Activated CD4-positive, alpha-beta T cell treated with anti-CD3 and anti-CD28 coated beads, Interleukin-2, amount 50 U/mL, for 24 hours (primary cell): ENCODE measurements around the gene RDH16.
A peak's percentile ranks its signal among the peaks of the same experiment; 100 is the strongest.

Experiments
- DNase-seq, 2 donors: peaks; one replicate each; pipeline ENCODE4 v3.0.0-alpha.2; 2020; ENCODE audit warnings: low read depth in 1 of 2, low spot score in 1 of 2

The RDH16 gene, protein sequence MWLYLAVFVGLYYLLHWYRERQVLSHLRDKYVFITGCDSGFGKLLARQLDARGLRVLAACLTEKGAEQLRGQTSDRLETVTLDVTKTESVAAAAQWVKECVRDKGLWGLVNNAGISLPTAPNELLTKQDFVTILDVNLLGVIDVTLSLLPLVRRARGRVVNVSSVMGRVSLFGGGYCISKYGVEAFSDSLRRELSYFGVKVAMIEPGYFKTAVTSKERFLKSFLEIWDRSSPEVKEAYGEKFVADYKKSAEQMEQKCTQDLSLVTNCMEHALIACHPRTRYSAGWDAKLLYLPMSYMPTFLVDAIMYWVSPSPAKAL

DNA sequence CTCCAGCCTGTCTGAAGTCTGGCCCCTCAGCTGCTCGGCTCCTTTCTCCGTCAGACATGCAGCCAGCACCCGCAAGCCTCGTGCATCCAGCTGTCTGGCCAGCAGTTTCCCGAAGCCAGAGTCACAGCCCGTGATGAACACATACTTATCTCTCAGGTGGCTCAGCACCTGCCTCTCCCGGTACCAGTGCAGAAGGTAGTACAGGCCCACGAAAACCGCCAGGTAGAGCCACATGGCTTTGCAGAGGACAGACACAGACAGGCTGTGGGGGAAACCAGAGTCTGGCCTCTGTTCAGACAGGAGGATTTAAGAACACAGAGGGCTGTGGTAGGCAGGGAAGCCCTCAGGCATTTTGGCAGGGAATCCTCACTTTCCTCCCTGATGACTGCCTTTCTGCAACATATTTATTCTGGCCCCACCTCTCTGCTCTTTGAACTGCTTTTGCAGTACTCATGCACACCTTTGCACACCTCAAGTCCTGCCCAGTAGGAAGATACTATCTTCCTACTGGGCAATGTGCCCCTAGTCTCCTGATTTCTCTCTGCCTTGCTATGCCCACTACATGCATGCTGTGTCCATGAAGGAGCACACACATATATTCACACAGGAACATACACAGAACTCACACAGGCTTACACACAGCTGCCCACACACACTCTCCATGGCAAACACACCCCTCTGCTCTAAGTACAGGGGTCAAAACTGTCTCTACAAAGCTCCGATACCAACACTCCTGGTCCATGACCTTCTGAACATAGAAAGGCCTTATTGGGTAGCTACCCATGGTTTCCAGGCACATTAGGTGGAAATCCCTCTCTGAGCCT, at the start of gene RDH16:
Gene RDH16, minus strand, starts transcription at position 380 of the 824 bp plus-strand sequence. Its CDS starts 146 bp downstream, at position 234.
- DNase-seq: no peak

DNA sequence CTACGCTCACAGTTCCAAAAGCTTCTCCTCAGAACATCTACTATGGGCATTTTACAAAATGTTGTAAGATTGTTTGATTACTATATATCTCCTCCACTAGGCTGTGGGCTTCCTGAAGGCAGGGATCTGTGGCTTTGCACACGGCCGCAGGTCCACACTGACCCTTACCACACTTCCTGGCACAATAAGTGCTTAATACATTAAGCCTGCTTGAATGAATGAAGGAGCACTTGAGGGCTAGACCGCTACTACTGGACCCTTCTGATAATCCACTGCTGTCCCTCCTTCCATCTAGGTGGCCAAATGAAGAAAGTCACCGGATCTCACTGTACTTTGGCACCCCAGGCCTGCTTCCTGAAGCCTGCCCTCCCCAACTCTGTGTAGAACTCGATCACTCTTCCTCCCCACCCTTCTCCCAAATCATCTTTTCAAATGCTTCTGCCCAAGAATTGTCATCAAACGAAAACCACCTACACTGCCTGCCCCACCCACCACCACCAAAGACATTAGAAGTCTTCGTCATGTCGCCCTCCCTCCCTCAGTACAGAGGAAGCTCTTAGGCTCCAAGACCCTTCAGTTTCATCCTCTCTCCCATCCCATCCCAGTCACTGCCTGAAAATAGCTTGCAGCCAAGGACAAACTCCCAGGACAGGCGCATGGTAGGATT, 49.5 kb upstream of the RDH16 start:
- no peak for DNase-seq

DNA sequence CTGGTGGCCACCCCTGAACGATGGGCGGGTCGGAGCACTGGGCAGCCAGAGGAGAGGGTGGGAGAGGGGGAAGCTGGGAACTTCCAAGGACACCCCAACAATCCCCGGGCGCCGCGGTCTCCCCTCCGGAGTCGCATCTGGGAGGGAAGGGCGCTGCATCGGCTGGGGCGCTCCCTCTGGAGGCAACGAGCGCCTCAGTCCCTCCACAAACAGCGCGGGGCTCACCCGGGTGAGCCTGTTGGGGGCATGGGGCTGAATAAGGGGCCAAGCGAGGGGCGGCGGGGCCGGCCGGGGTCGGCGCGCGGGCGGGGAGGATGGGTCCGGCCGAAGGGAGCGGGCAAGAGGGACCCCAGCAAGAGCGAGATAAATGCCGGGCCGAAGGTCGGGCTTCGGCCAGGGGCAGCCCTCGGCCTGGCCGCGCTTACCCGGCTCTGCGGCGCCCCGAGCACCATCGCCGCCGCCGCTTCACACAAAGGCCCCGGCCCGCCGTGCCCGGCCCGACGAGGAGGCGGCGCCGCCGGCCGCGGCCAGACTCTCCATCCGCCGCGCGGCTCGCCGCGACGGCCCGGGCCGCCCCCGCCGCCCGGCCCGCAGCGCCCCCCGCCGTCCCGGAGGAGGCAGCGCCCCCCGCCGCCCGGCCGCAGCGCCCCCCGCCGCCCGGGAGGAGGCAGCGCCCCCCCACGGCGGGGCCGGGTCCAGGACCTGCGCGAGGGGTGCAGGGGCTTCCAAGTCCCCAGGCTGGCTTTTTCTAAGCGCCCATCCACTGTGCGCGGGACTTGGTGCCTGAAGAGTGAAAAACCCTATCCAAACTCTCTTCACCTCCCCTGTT, 48.8 kb upstream of the RDH16 start, which contains the start of gene ZBTB39:
Gene ZBTB39, minus strand, starts transcription at position 567 of the 829 bp plus-strand sequence. CDS start 1,629 bp downstream, outside the sequence.
- peak; percentile 16 to 39 for DNase-seq

DNA sequence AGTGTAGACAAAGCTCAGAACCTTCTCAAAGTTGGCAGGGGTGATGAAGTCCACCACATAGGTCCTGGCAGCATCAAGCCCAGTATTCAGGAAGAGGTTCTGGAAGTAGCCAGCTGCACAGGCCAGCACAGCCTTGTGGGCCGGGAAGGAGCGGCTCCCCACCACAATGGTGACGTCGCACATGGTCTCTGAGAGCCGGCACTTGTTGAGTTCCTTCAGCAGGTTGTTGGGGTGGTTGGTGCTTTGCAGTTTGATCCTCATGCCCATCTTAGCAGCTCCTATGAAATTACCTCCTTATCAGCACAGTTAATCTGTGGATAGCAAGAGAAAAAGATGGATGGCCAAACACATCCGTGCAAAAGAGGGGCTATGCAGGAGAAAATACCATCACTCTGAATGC, 47.2 kb upstream of the RDH16 start:
- no peak for DNase-seq

DNA sequence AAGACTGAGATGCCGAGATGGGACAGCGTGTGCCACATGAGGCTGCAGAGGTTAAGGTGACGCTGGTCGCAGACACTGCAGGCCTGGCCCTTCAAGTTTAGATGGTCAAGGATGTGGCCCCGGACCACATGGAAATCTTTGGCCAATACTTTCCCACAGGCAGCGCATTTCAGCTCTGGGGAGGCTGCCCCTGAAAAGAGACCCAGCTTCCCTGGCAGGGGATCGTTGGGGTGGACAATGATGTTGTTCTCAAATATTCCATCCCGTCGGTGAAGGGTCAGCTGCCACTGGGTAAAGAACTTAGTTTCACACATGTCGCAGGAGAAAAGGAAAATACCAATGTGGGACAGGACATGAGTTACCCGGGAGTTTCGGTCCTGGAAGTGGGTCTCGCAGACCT, 46.0 kb upstream of the RDH16 start:
- no peak for DNase-seq

DNA sequence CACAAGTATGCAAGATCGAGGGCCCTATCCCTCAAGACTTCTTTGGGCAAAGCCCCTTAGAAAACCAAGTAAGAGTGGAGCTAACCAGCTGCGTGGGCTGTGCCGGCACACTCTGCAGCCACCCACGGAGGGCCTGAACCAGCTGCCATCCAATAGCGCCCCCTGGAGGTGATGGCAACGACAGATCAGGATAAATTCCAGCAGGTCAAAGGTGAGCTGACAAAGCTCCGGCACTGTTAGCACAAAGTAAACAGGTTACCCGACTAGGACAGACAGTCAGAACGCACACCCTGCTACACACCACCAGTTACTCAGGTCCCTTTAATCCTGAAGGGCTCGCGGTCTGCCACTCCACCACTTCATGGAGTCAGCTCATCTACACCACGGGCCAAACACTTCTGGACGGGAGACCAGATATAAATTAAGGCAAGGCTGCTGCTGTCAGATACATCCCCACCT, 44.1 kb upstream of the RDH16 start:
- peak; percentile 56 to 62 for DNase-seq

DNA sequence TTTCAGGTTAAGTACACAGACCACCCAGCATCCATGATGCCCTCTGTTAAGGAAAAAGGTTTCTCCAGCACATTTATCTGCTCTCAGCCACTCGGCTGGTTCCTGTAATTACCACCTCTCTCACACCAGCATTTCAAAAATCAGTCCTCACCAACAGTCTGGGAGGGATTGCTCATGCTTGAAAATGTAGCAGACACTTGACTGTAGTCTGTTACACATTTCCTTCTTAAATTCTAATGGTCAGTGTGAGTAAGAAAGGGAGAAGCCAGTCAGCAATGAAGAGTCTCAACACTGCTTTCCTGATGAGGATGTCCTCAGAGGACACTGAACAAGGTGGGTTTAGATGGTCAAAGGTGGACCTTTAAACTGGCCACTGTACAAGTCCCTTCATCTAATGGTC, 43.0 kb upstream of the RDH16 start:
- DNase-seq: no peak

DNA sequence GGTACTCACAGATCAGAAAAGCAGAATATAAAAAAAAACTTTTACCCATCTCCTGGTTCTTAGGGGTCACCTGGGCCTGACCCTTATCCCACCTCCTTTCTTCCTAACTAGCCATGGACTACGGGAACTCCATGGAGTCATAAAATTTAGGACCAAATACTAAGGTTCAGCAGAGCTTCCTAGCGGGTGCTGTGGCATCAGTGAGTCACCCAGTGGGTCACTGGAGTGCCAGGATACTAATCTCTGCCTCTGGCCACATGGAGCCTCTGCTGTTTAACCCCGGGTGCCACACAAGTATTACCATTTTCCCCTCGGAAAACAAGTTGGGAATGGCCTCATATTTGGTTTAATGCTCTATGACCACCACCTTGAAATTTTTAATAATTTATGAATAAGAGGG, 42.0 kb upstream of the RDH16 start:
- no peak for DNase-seq

DNA sequence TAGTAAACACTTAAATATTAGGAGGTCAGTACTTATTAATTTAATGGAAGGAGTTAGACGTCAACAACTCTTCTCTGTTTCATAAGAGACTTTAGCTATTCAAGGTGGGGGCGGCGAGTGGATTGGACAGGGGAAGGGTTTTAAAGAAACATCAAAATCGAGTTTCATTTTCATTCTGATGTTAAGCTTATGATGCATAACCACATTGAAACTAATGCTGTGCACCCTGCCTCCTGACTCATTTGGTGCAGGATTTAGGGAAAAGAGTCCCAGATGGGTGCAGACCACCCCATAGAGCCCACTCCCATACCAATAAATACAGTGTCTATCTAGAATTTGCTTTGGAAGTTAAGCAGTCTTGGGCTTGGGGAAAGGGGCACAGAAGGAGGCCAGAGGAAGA, 41.6 kb upstream of the RDH16 start:
- peak in 1 of 2 donors; percentile 35 for DNase-seq

DNA sequence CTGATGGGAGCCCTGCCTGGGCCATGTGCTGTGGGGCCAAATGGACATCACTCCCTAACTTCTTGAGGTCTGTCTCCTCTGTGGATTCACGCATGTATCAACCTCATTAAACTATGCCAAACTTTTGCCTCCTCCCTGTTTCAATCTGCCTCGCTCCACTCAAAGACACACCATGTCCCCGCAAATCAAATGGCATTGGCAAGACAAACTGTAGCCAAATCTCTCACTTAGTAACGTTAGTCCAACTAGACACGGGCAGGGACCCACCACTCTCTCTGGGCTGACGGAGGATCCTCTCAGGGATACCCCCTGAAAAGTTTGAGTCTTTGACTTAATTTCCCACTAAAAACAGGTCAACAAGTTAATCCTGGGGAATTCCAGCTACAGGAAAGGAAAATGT, 40.9 kb upstream of the RDH16 start:
- no peak for DNase-seq

DNA sequence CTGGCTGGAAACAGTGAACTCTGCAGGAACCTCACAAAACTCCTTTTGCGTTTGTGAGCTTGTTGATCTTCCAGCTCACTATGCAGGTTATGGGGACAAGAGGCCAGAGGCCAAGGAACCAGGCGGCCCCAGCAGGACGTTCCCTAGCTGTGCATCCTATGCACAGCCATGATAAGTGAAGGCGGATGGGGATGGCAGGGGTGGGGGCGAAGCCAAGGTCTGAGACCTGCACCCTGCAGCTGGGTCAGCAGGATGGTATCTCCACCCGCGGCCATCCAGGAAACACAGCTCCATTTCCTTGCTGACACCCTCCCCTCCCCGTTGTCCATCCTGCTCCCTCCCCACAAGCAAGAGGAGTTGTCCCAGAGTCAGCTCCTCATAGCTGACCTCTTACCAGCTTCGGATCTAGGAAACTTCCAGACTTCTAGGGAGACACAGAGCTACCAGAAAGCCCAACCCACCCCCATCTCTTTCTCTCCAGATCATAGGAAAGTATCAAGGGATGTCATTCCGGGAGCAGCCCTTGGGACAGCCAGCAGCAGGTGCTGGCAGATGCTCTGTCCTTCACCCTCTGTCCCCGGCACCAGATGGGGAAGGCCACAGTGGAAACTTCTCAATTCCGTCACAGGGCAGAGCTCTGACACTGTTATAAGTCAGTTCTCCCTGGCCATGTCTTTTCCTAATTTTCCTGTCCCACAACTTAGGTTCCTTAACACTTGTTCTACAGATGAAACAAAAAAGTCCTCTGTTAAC, 39.6 kb upstream of the RDH16 start:
- DNase-seq: no peak

DNA sequence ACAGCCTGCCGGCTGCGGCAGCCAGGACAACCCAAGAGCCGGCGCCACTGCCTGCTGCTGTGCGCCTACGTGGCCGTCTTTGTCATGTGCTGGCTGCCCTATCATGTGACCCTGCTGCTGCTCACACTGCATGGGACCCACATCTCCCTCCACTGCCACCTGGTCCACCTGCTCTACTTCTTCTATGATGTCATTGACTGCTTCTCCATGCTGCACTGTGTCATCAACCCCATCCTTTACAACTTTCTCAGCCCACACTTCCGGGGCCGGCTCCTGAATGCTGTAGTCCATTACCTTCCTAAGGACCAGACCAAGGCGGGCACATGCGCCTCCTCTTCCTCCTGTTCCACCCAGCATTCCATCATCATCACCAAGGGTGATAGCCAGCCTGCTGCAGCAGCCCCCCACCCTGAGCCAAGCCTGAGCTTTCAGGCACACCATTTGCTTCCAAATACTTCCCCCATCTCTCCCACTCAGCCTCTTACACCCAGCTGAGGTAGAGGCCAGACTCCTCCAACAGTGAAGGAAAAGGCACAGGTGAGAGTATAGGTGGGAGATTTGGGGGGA, 38.6 kb upstream of the RDH16 start:
- no peak for DNase-seq

DNA sequence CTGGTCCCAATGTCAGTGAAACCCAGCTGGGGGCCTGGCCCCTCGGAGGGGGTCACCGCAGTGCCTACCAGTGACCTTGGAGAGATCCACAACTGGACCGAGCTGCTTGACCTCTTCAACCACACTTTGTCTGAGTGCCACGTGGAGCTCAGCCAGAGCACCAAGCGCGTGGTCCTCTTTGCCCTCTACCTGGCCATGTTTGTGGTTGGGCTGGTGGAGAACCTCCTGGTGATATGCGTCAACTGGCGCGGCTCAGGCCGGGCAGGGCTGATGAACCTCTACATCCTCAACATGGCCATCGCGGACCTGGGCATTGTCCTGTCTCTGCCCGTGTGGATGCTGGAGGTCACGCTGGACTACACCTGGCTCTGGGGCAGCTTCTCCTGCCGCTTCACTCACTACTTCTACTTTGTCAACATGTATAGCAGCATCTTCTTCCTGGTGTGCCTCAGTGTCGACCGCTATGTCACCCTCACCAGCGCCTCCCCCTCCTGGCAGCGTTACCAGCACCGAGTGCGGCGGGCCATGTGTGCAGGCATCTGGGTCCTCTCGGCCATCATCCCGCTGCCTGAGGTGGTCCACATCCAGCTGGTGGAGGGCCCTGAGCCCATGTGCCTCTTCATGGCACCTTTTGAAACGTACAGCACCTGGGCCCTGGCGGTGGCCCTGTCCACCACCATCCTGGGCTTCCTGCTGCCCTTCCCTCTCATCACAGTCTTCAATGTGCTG, 38.0 kb upstream of the RDH16 start:
- no peak for DNase-seq

DNA sequence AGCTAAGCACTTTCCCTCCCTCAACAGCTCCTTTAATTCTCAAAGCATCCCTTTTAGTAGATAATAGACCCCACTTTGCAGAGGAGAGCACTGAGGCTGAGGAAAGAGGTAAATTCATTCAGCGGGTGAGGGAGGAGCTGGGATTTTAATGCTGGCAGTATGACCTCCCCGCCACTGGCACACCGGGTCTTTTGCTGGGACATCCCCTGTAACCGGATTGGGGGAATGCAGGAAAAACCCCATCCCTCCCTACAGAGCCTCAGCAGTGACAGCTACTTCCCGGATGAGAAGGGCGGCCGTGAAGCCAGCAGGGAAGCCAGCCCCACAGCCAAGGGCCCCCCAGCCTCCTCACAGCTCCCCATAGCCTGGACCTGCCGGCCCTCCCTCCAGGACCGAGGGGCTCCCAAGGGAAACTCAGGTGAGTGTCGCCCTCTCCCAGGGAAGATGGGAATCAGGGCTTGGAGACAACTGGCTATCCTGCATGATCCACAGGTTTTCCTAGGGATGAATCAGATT, 36.9 kb upstream of the RDH16 start:
- DNase-seq: no peak

DNA sequence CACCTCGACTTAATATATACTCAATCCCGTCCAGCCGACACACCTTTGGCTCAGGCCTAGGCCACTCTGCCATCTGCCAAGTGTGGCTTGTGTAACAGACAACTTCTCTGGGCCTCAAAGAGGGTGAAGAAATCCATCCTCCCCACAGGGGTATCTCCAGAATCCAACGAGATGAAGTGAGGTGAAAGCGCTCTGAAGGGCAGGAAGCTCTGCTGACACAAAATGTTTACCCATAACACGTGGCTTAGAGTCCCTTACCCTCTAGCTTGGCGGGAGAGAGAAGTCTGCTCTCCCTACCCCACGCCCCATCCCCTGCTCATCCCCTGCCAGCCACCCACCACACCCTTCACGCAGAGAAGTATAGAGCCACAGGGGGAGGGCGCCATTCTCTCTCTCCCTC, 35.9 kb upstream of the RDH16 start:
- DNase-seq: no peak

DNA sequence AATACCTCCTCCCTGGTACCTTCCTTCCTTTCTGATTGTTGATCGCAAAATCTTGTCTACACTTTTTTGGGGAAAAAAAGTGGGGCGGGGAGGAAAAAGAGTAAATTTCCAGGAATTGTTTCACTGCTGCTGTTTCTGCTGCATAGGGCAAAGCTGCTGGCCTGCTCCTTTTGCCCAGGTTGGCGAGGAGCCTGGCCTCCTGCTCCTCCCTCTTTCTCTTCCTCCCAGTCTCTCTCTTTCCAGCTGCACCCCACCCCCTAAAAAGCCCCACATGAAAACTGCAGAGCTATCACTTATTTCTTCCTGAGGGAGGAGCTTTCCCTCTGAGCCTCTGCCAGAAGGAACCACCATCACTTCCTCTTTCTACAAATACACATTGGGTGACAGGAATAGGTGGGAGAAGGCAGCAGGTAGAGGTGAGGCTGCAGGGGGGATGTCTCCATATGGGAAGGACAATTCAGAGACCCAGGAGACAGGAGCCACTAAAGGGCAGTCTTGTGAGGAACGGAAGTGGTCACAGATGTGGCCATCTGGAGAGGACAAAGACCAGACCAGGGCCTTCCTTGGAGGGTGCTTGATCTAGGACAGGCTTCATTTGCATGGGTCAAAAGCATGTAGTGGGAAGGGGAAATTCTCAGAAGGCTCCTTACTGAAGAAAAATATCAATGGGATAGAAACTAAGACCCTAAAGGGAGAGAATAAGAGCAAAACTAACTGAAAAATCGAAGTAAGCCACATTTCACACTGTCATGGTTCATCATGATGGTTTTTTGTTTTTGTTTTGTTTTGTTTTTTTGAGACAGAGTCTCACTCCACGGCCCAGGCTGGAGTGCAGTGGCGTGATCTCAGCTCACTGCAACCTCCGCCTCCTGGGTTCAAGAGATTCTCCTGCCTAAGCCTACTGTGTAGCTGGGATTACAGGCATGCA, 34.2 kb upstream of the RDH16 start:
- DNase-seq: no peak

DNA sequence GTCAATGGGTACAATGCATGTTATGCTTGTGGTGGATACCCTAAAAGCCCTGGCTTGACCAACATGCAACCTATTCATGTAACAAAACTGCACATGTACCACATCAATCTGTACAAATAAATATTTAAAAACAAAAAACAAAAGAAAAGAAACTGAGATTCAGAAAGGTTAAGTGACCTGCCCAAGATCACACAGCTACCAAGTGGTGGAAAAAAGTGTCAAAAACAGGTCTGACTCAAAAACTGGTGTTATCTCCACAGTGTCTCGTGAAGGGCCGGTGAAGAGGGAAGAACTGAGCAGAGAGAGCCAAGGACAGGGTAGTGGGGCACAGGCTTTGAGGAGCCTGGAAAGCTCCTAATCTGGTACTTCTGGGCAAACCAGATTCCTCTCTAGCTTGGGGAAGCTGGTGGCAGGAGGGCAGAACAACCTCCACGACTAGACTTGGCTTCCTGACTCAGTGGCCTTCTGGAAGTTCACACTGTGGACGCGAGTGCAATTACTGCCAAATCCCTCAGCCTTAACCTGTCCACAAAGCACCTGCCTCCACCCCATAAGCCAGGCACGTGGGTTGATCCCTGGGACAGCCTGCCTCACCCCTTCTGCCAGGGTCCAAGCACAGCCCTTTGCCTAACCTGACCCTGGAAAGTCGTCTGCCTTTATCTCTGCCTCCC, 33.4 kb upstream of the RDH16 start:
- no peak for DNase-seq
